Panc1 (cell line): ENCODE results near the gene TAGLN2. TPM values are rescaled to one million over a fixed set of nuclear protein-coding genes. Genes with fewer than 3 reads are reported as not detected.

Experiments
- ATAC-seq: fragments of 200-7000 bp; cut with Tn5 transposase; 2 replicates; pipeline ENCODE4 v1.9.1; 2020; ENCODE audit warnings: mild to moderate bottlenecking, moderate library complexity
- BruUV-seq: library from RNA; stranded (reverse); fragments of 400-500 nt; replicated peaks from 2 replicates; lab custom pipeline; 2021; lab: Mats Ljungman, UMichigan
- CTCF ChIA-PET: fragments of 300-600 bp; sonication (Branson Sonifier 250); formaldehyde crosslinking; loops from one replicate; lab custom pipeline; 2022; ENCODE audit warnings: antibody characterized with exemption; lab: Charles Lee
- POLR2A ChIA-PET: fragments of 300-600 bp; sonication (Branson Sonifier 250); formaldehyde crosslinking; loops from one replicate; lab custom pipeline; 2022; ENCODE audit warnings: antibody characterized with exemption; lab: Charles Lee
- DNase-seq: peaks from one replicate; pipeline ENCODE4 v3.0.0-alpha.2; 2010; ENCODE audit warnings: low read depth, low spot score
- H3K27ac ChIP-seq: 2 replicates; pipeline ENCODE4 v1.5.1; 2011; ENCODE audit warnings: mild to moderate bottlenecking, low read length, inconsistent platforms
- H3K27me3 ChIP-seq: fragments of 200-500 bp; sonication (Bioruptor generic); 2 replicates; pipeline ENCODE4 v1.6.0; 2014; ENCODE audit warnings: low read length, inconsistent platforms; ENCODE audit not compliant: control insufficient read depth, insufficient read depth
- H3K36me3 ChIP-seq: fragments of 200-500 bp; sonication (Bioruptor generic); 2 replicates; pipeline ENCODE4 v1.5.1; 2014; ENCODE audit warnings: inconsistent platforms, mild to moderate bottlenecking, low read length, moderate library complexity; ENCODE audit not compliant: control insufficient read depth, insufficient read depth
- H3K4me1 ChIP-seq: 2 replicates; pipeline ENCODE4 v1.5.1; 2011; ENCODE audit warnings: inconsistent platforms, mild to moderate bottlenecking, low read length, moderate library complexity; ENCODE audit not compliant: control insufficient read depth, insufficient read depth
- H3K4me3 ChIP-seq, 2 experiments: 2 replicates each; pipeline ENCODE4 v1.5.1; 2011 to 2012; ENCODE audit warnings: low read depth in 2 of 2, low read length in 2 of 2, mild to moderate bottlenecking in 2 of 2, inconsistent platforms in 1 of 2, moderate library complexity in 1 of 2
- H3K9me3 ChIP-seq: fragments of 200-500 bp; sonication (Bioruptor generic); 2 replicates; pipeline ENCODE4 v1.5.1; 2014; ENCODE audit warnings: low read depth, mild to moderate bottlenecking, inconsistent platforms, low read length, moderate library complexity; ENCODE audit not compliant: control insufficient read depth, insufficient read depth
- CTCF ChIP-seq: fragments of 450-650 bp; IDR thresholded peaks from 2 replicates; pipeline ENCODE4 v1.5.1; 2017; ENCODE audit warnings: mild to moderate bottlenecking
- POLR2AphosphoS5 ChIP-seq: IDR thresholded peaks from 2 replicates; pipeline ENCODE4 v1.6.1; 2012; ENCODE audit warnings: mild to moderate bottlenecking, low read depth, low read length, moderate library complexity
- SIN3A ChIP-seq: IDR thresholded peaks from 2 replicates; pipeline ENCODE4 v1.6.1; 2012; ENCODE audit warnings: low read depth, mild to moderate bottlenecking, low read length, moderate library complexity, borderline replicate concordance; ENCODE audit not compliant: insufficient read depth
- TCF7L2 ChIP-seq: IDR thresholded peaks from 2 replicates; pipeline ENCODE4 v1.6.1; 2011; ENCODE audit warnings: mild to moderate bottlenecking, low read depth, low read length, inconsistent platforms
- in situ Hi-C: cut with HindIII; loops from 2 replicates; pipeline ENCODE4 v1.10.0; 2016; ENCODE audit warnings: low sequenced_read_pairs, low pct_unique_long_range_greater_than_20kb
- intact Hi-C: fragments of 100-400 bp; cut with micrococcal nuclease; formaldehyde crosslinking; loops from one replicate; pipeline ENCODE4 v1.10.0; 2022; ENCODE audit not compliant: unreplicated experiment
- total RNA-seq: library from RNA; stranded (reverse); gene quantifications from one replicate; pipeline ENCODE4 v1.2.1, GENCODE V29; 2021; ENCODE audit not compliant: unreplicated experiment
- TF ChIP-seq, protein P1 (sequence below), 2 experiments: IDR thresholded peaks; 2 replicates each; pipeline ENCODE4 v1.6.1; 2011 to 2012; ENCODE audit warnings: low read depth in 2 of 2, control low read depth in 1 of 2, low read length in 1 of 2, mild to moderate bottlenecking in 1 of 2, moderate library complexity in 1 of 2; ENCODE audit not compliant: insufficient read depth in 1 of 2

TAGLN2 gene
- total RNA-seq, 1 experiment from 2014 or later, result 474 TPM

- DNase-seq (no peak), ATAC-seq (no peak)
- in situ Hi-C loops, result no loop called here
- Histone ChIP-seq H3K36me3 (peaks cover 2% of the 10 kb centered on the region; the same call in 1 of the 2 replicates), H3K27me3 (peaks cover 24% of the 10 kb centered on the region), H3K9me3 (no peaks in the 10 kb centered on the region), H3K27ac (no peak overlapping the region), H3K4me1 (peaks cover 3% of the 10 kb centered on the region), H3K4me3 (no peak overlapping the region)
- CTCF ChIA-PET, result no interaction called here
- TF ChIP-seq, protein P1, sequence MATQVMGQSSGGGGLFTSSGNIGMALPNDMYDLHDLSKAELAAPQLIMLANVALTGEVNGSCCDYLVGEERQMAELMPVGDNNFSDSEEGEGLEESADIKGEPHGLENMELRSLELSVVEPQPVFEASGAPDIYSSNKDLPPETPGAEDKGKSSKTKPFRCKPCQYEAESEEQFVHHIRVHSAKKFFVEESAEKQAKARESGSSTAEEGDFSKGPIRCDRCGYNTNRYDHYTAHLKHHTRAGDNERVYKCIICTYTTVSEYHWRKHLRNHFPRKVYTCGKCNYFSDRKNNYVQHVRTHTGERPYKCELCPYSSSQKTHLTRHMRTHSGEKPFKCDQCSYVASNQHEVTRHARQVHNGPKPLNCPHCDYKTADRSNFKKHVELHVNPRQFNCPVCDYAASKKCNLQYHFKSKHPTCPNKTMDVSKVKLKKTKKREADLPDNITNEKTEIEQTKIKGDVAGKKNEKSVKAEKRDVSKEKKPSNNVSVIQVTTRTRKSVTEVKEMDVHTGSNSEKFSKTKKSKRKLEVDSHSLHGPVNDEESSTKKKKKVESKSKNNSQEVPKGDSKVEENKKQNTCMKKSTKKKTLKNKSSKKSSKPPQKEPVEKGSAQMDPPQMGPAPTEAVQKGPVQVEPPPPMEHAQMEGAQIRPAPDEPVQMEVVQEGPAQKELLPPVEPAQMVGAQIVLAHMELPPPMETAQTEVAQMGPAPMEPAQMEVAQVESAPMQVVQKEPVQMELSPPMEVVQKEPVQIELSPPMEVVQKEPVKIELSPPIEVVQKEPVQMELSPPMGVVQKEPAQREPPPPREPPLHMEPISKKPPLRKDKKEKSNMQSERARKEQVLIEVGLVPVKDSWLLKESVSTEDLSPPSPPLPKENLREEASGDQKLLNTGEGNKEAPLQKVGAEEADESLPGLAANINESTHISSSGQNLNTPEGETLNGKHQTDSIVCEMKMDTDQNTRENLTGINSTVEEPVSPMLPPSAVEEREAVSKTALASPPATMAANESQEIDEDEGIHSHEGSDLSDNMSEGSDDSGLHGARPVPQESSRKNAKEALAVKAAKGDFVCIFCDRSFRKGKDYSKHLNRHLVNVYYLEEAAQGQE (IDR thresholded peaks at IDR 0.05; ENCODE audit: insufficient read depth in 1 of 2, low read depth in 2 of 2, low read length in 1 of 2), result no peak
- no peak for TF ChIP-seq TCF7L2
- no peak for TF ChIP-seq CTCF
- no peak for TF ChIP-seq SIN3A
- TF ChIP-seq POLR2AphosphoS5, result no peak
- BruUV-seq, result no TSS peak
- POLR2A ChIA-PET, result no interaction called here
- intact Hi-C loops, result no loop called here
Measured at GRCh38 chr1:159949123-159949522, 23.8 kb upstream of the TAGLN2 start.

GRCh38 chr1:159947942-159948341 lies 22.6 kb upstream of the TAGLN2 start:
- POLR2A ChIA-PET, result no interaction called here
- no TSS peak for BruUV-seq

More at GRCh38 chr1:159947942-159948341, 22.6 kb upstream of the TAGLN2 start:
- no peak for DNase-seq
- Histone ChIP-seq H3K27me3 (peaks cover 19% of the 10 kb centered on the region), H3K4me3 (no peak overlapping the region), H3K27ac (no peak overlapping the region), H3K4me1 (peaks cover 3% of the 10 kb centered on the region), H3K36me3 (peaks cover 2% of the 10 kb centered on the region; the same call in 1 of the 2 replicates), H3K9me3 (no peaks in the 10 kb centered on the region)
- no peak for ATAC-seq
- TF ChIP-seq POLR2AphosphoS5 (no peak), TCF7L2 (no peak), SIN3A (no peak), CTCF (no peak)
- TF ChIP-seq, protein P1 (IDR thresholded peaks at IDR 0.05; ENCODE audit: insufficient read depth in 1 of 2, low read depth in 2 of 2, low read length in 1 of 2), result no peak
- intact Hi-C loops (no loop called here), in situ Hi-C loops (no loop called here)
- CTCF ChIA-PET, result no interaction called here
